ENCODE results near the gene NACAD.

DNA sequence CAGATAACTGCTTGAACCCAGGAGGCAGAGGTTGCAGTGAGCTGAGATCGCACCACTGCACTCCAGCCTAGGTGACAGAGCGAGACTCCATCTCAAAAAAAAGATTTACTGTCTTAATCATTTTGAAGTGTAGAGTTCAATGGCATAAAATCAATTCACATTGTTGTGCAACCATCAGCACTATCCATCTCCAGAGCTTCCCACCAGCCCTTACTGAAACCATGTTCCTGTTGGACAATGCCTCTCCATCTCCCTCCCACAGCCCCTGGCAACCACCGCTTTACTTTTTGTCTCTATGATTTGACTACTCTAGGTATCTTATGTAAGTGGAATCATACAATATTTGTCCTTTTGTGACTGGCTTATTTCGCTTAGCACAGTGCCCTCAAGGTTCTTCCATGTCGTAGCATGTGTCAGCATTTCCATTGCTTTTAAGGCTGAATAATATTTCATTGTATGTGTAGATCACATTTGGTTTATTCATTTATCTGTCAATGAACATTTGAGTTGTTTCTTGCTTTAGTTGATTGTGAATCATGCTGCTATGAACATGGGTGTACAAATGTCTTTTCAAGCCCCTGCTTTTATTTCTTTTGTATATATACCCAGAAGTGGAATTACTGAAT lies 33.1 kb downstream of the NACAD start:
- TF ChIP-seq, protein P1, sequence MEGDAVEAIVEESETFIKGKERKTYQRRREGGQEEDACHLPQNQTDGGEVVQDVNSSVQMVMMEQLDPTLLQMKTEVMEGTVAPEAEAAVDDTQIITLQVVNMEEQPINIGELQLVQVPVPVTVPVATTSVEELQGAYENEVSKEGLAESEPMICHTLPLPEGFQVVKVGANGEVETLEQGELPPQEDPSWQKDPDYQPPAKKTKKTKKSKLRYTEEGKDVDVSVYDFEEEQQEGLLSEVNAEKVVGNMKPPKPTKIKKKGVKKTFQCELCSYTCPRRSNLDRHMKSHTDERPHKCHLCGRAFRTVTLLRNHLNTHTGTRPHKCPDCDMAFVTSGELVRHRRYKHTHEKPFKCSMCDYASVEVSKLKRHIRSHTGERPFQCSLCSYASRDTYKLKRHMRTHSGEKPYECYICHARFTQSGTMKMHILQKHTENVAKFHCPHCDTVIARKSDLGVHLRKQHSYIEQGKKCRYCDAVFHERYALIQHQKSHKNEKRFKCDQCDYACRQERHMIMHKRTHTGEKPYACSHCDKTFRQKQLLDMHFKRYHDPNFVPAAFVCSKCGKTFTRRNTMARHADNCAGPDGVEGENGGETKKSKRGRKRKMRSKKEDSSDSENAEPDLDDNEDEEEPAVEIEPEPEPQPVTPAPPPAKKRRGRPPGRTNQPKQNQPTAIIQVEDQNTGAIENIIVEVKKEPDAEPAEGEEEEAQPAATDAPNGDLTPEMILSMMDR (conservative IDR thresholded peaks at IDR 0.05): no peak
- no peak for TF ChIP-seq EZH2 (IDR thresholded peaks at IDR 0.05; ENCODE audit: low read depth)
